ENCODE data around the gene FAM222A.
A peak's percentile ranks its signal among the peaks of the same experiment; 100 is the strongest.

FAM222A gene

DNA sequence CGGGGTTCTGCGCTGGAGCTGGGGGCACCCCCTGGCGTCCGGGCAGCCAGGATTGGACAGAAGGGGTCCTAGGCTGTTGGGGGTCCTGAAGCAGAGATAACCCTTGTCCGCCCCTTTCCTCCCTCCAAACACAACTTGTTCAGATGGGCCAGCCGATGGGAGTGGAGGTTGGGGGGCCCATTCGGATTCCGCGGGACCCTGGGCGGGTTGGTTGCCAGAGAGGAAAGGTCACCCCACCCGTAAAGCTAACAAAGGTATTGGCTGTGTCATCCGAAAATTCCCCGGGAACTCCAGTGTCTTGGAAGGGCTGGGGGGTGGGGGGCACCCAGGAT, 1.3 kb downstream of the FAM222A start:
- TF ChIP-seq, protein P1, sequence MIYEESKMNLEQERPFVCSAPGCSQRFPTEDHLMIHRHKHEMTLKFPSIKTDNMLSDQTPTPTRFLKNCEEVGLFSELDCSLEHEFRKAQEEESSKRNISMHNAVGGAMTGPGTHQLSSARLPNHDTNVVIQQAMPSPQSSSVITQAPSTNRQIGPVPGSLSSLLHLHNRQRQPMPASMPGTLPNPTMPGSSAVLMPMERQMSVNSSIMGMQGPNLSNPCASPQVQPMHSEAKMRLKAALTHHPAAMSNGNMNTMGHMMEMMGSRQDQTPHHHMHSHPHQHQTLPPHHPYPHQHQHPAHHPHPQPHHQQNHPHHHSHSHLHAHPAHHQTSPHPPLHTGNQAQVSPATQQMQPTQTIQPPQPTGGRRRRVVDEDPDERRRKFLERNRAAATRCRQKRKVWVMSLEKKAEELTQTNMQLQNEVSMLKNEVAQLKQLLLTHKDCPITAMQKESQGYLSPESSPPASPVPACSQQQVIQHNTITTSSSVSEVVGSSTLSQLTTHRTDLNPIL (CRISPR knock-in tag; IDR thresholded peaks at IDR 0.05; ENCODE audit: low read depth): 0 out of 2 replicates have a peak, but pooled peaks have one; percentile 33
- no peak for TF ChIP-seq TCF4 (CRISPR knock-in tag; IDR thresholded peaks at IDR 0.05; ENCODE audit: borderline replicate concordance)
- TF ChIP-seq PPARA (CRISPR knock-in tag; IDR thresholded peaks at IDR 0.05; ENCODE audit: borderline replicate concordance): no peak
- no peak for ATAC-seq

DNA sequence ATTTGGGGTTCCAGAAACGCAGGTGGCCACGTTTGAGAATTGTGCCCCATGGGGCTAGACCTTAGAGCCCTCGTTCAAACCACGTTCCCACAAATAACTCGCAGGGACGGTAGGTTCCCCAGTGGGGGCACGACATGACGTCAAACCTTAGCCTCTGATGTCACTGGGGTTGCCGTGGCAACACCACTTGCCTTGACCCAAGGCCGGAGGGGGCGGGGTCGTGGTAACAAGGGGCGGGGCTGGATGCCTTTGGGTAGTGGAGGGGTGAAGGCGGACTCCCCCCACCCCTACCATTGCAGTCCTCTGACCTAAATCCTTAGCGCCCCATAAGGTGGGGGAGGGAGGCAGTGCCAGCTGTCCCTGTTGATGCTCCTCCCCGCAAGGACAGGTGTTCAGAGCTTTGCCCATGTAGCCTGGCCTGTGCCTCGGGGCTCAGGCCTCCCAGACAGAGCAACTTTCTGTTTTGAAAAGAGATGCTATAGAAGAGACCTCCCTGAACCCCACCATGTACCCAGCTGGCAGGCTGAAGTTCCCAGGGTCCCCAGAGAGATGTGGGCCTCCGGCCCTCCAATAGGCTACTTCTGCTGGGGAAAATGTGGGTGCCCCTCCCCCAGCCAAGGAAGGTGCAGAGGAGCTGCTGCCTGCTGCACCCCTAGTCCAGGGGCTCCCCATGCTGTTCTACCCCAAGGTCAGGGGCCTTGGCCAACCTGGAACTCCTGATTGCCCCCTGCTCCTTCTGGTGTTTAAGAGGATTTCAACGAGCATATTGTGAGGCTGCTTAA, 1.9 kb downstream of the FAM222A start:
- ATAC-seq: no peak
- TF ChIP-seq CSDC2 (CRISPR knock-in tag; IDR thresholded peaks at IDR 0.05) (no peak), ARNTL (CRISPR knock-in tag; IDR thresholded peaks at IDR 0.05; ENCODE audit: borderline replicate concordance, low read depth) (no peak), OSR1 (CRISPR knock-in tag; IDR thresholded peaks at IDR 0.05) (no peak), ZNF8 (CRISPR knock-in tag; IDR thresholded peaks at IDR 0.05) (no peak), RARB (CRISPR knock-in tag; IDR thresholded peaks at IDR 0.05) (no peak), ESRRG (CRISPR knock-in tag; IDR thresholded peaks at IDR 0.05) (no peak), ZC3H10 (CRISPR knock-in tag; IDR thresholded peaks at IDR 0.05) (no peak), TCF4 (CRISPR knock-in tag; IDR thresholded peaks at IDR 0.05; ENCODE audit: borderline replicate concordance) (no peak), ZNF70 (CRISPR knock-in tag; IDR thresholded peaks at IDR 0.05) (no peak), ISL1 (CRISPR knock-in tag; IDR thresholded peaks at IDR 0.05) (no peak), SNAI2 (CRISPR knock-in tag; IDR thresholded peaks at IDR 0.05) (no peak), ZNF565 (CRISPR knock-in tag; conservative IDR thresholded peaks at IDR 0.05; ENCODE audit: low read depth) (no peak), GLIS3 (CRISPR knock-in tag; IDR thresholded peaks at IDR 0.05) (no peak), PPARA (CRISPR knock-in tag; IDR thresholded peaks at IDR 0.05; ENCODE audit: borderline replicate concordance) (no peak), TOX (CRISPR knock-in tag; IDR thresholded peaks at IDR 0.05; ENCODE audit: borderline replicate concordance) (no peak), ZFP3 (CRISPR knock-in tag; IDR thresholded peaks at IDR 0.05) (no peak), ZFP30 (CRISPR knock-in tag; IDR thresholded peaks at IDR 0.05) (no peak)
- TF ChIP-seq, protein P1 (CRISPR knock-in tag; IDR thresholded peaks at IDR 0.05; ENCODE audit: low read depth): no peak
- TF ChIP-seq, protein P2, sequence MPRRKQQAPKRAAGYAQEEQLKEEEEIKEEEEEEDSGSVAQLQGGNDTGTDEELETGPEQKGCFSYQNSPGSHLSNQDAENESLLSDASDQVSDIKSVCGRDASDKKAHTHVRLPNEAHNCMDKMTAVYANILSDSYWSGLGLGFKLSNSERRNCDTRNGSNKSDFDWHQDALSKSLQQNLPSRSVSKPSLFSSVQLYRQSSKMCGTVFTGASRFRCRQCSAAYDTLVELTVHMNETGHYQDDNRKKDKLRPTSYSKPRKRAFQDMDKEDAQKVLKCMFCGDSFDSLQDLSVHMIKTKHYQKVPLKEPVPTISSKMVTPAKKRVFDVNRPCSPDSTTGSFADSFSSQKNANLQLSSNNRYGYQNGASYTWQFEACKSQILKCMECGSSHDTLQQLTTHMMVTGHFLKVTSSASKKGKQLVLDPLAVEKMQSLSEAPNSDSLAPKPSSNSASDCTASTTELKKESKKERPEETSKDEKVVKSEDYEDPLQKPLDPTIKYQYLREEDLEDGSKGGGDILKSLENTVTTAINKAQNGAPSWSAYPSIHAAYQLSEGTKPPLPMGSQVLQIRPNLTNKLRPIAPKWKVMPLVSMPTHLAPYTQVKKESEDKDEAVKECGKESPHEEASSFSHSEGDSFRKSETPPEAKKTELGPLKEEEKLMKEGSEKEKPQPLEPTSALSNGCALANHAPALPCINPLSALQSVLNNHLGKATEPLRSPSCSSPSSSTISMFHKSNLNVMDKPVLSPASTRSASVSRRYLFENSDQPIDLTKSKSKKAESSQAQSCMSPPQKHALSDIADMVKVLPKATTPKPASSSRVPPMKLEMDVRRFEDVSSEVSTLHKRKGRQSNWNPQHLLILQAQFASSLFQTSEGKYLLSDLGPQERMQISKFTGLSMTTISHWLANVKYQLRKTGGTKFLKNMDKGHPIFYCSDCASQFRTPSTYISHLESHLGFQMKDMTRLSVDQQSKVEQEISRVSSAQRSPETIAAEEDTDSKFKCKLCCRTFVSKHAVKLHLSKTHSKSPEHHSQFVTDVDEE (CRISPR knock-in tag; IDR thresholded peaks at IDR 0.05): no peak
- TF ChIP-seq, protein P3, sequence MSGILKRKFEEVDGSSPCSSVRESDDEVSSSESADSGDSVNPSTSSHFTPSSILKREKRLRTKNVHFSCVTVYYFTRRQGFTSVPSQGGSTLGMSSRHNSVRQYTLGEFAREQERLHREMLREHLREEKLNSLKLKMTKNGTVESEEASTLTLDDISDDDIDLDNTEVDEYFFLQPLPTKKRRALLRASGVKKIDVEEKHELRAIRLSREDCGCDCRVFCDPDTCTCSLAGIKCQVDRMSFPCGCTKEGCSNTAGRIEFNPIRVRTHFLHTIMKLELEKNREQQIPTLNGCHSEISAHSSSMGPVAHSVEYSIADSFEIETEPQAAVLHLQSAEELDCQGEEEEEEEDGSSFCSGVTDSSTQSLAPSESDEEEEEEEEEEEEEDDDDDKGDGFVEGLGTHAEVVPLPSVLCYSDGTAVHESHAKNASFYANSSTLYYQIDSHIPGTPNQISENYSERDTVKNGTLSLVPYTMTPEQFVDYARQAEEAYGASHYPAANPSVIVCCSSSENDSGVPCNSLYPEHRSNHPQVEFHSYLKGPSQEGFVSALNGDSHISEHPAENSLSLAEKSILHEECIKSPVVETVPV (CRISPR knock-in tag; IDR thresholded peaks at IDR 0.05): no peak

DNA sequence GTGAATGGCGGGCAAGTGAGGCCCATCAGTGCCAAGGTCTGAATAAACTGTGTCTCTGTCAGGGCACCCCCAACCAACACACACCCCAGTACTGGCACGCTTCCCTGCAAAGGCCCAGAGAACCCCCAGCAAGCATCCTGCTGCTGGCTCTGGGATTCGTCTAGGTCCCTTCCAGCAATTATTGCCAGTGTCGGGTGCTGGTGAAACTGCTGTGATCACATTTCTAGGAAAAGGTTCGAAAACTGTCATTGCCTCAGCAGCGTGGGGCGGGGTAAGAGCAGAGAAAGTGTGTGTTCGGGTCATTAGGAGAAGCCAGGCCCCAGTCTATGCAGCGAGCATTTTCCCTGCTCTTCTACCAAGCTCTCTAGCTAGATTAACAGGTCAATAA, 2.5 kb downstream of the FAM222A start:
- no peak for ATAC-seq
- no peak for TF ChIP-seq RARB (CRISPR knock-in tag; IDR thresholded peaks at IDR 0.05)
- no peak for TF ChIP-seq ARNTL (CRISPR knock-in tag; IDR thresholded peaks at IDR 0.05; ENCODE audit: borderline replicate concordance, low read depth)
- no peak for TF ChIP-seq ZFP30 (CRISPR knock-in tag; IDR thresholded peaks at IDR 0.05)
- TF ChIP-seq GLIS3 (CRISPR knock-in tag; IDR thresholded peaks at IDR 0.05): no peak
- TF ChIP-seq ZC3H10 (CRISPR knock-in tag; IDR thresholded peaks at IDR 0.05): no peak
- TF ChIP-seq CSDC2 (CRISPR knock-in tag; IDR thresholded peaks at IDR 0.05): no peak
- TF ChIP-seq BACH2 (CRISPR knock-in tag; IDR thresholded peaks at IDR 0.05; ENCODE audit: borderline replicate concordance): no peak
- TF ChIP-seq ESRRG (CRISPR knock-in tag; IDR thresholded peaks at IDR 0.05): no peak
- no peak for TF ChIP-seq TCF4 (CRISPR knock-in tag; IDR thresholded peaks at IDR 0.05; ENCODE audit: borderline replicate concordance)
- no peak for TF ChIP-seq ZNF70 (CRISPR knock-in tag; IDR thresholded peaks at IDR 0.05)
- TF ChIP-seq, protein P2 (CRISPR knock-in tag; IDR thresholded peaks at IDR 0.05): no peak
- TF ChIP-seq ZNF8 (CRISPR knock-in tag; IDR thresholded peaks at IDR 0.05): no peak

All from SK-N-SH treated with all-trans-retinoic acid at 6 μM for 48 hours (cell line).